GM21381 (cell line): Measurements from ENCODE around the gene S100A2.
"Not testable (repeated sequence)": the region's sequence is repeated elsewhere in the genome, so short reads cannot be mapped to it uniquely, and the experiment has no call there.

Source experiments
- ATAC-seq: cut with Tn5 transposase; IDR thresholded peaks from one replicate; pipeline ENCODE4 v1.9.1; 2021; ENCODE audit warnings: mild to moderate bottlenecking, moderate library complexity; ENCODE audit not compliant: unreplicated experiment

S100A2 gene

DNA sequence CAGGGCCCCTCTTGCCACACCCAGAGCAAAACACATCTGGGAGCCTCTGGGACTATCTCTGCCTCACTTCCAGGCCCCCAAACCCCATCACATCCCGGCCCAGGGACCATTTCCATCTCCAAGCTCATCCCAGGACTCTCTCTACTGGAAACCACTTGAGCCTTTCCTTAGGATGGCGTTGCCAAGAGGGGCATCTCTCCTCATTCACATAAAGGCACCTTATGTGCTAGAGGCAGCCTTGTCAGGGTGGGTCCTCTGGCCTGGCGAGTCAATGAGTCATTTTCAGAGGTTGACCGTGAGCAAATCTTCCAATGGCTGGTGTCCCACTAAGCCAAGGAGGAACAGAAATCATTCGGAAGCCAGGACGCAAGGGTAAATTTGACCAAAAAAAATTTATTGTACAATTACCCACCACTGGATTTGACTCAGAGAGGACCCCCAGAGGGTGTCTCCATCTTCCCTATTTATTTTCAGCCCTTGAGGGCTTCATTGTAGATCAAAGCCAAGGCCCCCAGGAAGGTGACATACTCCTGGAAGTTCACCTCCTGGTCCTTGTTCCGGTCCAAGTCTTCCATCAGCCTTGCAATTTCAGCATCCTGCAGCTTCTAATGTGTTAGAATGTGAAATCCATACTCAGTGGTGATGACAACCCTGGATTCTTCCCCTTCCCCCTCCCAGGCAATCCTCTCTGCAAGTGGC is 31.3 kb downstream of the S100A2 start:
- no peak for ATAC-seq

DNA sequence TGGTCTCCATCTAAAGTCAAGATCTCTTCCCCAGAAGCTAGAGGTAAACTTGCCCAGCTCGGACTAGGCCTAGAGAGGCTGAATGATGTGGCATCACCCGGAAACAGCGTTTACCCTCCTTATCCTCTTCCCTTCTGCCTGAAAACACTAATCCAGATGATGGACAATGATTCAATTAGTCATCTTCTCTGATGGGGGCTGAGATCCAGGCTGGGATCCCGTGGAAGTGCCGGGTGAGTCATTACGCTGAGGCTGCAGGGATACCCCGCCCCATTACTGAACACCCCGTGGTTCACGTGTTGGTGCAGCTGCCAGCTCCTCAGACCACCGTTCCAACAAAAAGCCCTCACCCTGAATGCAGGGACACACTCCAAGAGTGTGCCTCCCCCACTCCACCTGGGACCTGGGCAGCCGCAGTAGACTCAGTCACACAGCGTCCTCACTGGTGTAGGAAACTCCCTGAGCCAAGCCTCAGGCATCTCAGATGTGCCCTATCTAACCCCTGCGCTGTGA is 31.9 kb downstream of the S100A2 start:
- ATAC-seq: no peak

DNA sequence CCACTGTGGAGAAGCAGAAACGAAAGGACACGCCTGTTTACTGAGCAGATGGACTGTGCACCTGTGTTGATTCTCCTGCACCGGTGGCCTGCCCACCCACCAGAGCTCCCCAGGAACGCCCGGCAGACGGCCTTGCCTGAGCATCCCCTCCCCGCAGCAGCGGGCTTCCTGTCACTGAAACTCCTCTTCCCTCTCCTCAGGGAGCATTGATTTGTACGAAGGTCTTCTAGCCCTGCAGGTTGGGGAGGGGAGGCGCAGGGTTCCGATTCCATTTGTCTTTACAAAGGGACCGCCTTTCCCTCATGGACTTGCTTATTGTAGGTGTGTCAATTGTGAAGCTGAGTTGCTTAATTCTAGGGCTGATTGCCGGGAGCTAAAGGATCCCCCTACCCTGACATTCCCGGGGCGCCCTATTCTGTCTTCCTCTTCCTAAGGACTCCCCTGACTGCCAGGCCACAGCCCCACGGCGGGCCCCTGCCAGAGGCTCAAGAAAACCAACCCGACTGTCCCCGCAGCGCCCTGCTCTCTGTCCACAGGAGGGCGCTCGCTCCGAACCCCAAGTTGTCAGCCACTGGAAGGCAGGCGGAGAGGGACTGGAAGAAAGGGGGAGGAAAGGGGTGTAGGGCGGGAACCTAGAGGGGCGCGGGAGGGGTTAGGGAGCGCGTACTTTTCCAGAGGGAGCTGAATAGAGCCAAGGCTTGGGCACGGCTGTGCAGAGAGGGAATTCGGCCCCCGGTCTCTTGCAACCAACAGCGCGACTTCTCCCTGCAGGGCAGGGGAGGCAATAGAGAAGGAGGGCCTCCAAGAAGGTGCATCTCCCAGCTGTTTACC is 32.7 kb downstream of the S100A2 start:
- no peak for ATAC-seq

DNA sequence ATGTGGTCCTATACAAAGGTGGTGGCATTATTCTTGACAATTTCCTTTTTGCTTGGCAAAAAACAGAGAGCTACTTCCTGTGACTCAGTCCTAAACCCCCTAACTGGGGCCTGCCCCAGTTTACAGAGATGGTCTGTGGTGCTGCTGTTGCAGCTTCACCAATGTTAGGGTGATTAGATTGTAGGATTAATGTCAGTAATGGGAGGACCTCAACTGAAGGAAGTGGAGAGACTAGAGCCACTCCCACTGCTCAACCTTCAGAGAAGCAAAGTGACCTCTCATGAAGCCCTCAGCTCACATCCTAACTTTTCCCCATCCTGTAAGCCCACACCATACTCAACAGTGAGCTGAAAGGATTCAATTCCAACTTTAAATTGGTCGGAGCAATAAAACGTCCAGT is 33.5 kb downstream of the S100A2 start:
- ATAC-seq: no peak

DNA sequence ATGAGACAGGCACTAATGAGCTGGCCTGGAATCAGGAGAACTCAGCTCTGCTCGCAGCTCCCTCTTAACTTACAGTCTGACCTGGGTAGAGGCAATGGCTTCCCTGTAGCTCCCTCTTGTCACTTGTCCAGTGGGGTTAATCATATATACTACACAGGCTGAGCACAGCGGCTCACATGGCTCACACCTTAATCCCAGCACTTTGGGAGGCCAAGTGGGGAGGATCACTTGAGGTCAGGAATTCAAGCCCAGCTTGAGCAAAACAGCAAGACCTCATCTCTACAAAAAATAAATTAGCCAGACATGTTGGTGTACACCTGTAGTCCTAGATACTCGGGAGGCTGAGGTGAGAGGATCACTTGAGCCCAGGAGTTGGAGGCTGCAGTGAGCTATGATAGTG is 34.0 kb downstream of the S100A2 start:
- ATAC-seq: no peak

DNA sequence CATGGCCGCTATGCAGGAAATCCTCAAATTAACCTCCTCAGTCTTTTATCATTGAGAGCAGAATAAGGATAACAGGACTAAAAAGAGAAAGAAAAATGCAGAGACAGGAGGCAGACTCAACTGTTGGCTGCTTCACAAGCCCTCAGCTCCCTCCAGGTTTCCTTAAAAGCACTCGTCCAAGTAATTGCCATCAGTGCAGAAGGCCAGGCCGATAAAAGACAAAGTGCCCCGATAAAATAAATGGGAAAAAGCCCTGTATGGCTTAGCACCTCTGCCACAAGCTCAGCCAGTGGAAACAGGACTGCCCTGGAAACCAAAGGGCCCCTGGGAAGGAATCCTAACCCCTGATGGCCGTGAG is 38.0 kb downstream of the S100A2 start:
- ATAC-seq: no peak

DNA sequence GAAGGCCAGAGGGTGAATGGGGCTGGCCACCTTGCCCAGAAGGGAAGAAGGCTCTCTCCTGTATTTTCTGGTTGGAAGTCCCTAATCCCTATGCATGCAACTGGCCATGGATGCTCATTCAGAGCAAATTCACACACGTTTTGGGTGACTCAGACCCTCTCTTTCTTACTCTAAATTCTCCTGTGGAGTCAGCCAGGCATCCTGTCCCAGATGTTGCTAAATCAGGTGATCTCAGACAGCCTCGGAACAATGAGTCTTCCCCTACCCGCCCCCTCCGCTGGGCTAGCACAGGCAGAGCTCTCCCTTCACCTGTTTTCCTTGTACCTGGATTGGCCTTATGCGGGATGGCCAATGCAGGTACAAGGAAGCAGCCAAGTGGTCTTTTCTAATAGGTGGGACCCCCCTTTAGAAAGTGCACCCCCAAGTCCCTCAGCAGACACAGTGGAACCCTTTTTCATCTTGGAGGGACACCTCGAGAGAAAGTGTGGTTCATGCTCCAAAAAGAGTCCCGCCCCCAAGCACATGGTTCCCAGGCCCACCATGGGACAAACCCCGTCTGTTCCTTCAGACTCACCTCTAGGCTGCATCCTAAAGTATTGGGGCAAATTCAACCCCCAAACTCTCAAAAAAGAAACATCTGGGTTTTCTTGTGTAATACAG is 38.5 kb downstream of the S100A2 start:
- ATAC-seq: no peak

DNA sequence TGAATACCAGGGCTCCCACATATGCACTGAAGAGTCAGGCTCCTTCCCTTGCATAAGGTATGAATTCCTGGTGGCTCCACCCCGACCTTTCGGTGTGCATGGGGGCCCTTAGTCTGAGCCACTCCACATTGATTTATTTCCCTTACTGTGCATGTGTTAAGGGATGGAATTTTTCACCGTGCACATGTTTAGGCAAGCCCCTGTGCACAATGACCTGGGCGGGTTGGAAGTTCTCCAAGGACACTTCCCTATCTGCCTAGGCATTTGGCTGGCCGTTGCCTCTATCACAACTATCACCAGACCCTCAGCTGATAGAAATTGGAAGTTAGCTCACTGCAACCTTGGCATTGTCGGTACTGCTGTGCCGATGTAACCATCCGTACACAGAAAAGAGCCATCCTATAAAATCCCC is 39.5 kb downstream of the S100A2 start:
- no peak for ATAC-seq

DNA sequence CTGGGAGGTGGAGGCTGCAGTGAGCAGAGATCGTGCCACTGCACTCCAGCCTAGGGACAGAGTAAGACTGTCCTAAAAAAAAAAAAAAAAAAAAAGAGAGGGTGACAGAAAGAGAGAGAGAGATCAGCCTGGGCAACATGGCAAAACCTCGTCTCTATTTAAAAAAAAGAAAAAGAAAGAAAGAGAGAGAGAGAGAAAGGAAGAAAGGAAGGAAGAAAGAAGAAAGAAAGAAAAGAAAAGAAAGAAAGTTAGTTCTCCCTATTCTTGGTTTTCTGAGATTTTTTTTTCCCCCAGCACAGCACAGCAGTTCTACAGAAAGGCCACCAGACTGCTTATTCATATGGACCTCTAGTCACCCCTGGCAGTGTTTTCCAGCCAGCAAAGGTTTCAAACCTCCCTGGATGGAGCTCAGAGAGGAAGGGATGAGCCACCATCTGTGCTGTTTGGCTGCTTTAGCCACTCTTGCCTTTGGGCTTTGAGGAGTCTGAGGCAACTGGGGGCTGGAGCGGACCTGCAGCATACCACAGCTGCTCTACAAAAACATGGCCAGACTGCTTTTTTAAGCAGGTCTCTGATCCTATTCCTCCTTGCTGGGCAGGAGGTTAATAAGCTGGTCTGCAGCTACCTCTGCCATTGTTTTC is 40.4 kb downstream of the S100A2 start:
- no peak for ATAC-seq

DNA sequence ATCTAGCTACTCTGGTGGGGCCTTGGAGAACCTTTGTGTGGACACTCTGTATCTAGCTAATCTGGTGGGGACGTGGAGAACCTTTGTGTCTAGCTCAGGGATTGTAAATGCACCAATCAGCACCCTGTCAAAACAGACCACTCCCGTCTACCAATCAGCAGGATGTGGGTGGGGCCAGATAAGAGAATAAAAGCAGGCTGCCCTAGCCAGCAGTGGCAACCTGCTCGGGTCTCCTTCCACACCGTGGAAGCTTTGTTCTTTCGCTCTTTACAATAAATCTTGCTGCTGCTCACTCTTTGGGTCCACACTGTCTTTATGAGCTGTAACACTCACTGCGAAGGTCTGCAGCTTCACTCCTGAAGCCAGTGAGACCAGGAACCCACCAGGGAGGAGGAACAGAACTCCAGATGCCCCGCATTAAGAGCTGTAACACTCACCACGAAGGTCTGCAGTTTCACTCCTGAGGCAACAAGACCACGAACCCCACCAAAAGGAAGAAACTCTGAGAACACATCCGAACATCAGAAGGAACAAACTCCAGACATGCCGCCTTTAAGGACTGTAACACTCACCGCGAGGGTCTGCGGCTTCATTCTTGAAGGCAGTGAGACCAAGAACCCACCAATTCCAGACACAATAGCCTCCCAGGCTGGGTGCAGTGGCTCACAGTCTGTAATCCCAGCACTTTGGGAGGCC is 43.1 kb downstream of the S100A2 start:
- not testable (repeated sequence) for ATAC-seq

DNA sequence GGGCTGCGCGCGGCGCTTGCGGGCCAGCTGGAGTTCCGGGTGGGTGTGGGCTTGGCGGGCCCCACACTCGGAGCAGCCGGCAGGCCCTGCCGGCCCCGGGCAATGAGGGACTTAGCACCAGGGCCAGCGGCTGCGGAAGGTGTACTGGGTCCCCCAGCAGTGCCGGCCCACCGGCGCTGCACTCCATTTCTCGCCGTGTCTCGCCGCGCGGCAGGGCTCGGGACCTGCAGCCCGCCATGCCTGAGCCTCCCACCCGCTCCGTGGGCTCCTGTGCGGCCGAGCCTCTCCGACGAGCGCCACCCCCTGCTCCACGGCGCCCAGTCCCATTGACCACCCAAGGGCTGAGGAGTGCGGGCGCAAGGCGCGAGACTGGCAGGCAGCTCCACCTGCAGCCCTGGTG is 43.8 kb downstream of the S100A2 start:
- ATAC-seq: not testable (repeated sequence)

DNA sequence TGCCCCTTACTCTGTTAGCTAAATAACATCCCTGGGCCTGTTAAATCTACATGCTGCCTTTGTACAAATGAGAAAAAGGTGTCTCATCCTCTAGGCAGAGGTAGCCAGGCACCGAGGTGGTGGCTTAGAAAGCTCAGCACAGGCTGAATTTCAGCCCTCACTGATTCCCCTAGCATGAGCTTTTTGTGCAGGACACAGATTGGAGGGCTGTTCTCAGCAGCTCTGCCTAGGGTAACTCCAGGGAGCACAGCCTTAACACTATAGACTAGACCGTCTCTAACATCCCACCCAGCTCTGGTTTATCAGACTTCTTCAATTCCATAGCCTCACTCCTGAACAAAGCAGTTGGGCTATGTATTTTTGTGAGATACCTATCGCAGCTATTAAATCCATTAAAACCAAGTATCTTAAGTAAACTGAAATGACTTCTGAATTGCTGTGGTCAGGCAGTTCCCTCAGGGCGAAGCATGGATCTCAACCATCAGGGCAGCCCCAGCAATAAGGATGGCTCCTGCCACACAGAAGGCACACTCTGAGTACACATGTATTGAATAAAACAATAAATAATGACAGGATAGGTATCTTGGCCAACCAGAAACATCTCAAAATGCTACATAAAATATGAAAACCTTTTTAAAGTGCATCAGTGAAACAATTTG is 44.7 kb downstream of the S100A2 start:
- ATAC-seq: no peak

DNA sequence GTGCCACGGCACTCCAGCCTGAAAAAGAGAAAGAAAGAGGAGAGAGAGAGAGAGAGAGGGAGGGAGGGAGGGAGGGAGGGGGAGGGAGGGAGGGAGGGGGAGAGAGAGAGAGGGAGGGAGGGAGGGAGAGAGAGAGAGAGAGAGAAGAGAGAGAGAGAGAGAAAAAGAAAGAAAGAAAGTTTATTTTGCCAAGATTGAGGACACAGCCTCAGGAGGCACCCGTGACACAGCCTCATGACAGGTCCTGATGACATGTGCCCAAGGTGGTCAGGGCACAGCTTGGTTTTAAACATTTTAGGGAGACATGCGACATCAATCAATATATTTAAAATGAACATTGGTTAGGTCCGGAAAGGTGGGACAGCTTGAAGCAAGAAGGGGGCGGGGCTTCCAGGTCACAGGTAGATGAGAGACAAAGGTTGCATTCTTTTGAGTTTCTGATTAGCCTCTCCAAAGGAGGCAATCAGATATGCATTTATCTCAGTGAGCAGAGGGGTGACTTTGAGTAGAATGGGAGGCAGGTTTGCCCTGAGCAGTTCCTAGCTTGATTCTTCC is 45.4 kb downstream of the S100A2 start:
- not testable (repeated sequence) for ATAC-seq

DNA sequence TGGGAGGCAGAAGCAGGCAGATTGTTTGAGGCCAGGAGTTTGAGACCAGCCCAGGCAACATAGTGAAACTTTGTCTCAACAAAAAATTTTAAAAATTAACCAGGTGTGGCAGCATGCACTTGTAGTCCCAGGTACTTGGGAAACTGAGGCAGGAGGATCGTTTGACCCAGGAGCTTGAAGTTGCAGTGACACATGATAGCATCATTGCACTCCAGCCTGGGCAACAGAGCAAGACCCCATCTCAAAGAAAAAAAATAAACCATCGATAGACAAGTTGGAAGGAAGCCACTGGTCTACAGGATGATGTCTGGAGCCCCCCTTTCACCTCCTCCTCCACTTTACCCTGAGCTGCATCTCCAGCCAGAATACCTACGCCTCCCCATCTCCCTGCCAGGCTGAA is 46.4 kb downstream of the S100A2 start:
- ATAC-seq: no peak

DNA sequence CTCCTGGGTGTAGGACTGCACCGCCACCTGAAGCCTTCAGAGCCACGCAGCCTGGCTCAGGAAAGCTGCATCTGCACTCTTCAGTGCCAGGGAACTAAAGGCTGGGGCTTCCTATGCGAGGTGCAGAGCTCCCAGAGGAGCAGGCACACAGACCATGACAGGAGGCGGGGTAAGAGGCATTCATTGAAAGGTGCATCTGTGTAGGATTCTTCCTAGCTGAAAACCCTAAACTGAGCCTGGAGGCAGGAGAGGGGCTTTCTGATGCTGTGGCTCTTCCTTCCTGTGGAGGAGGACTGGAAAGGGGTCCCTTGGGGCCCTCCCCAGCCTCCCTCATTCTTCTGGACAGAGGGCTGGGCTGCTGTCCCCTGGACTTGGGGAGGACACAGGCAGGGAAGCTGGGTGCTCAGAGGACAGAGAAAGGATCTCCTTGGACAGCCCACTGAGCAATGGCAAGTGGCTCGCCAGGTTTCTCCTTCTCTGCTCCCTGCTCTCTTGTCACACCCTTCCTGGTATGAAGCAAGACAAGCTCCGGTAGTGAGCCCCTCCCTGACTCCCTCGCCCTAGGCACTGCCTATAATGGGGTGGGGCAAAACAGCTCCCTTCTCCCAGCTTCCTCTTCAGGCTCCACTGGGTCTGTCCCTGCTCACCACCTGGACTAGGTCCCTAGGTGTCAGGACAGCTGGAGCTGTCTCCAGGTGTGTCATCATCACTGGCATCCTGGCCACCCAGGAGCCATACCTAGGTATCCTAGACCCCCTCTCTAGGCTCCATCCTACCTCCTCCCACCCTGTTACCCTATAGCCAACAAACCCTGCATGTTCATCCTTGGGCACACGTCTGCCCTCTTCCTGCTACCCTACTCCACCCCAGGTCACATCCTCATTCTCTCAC is 49.9 kb downstream of the S100A2 start:
- no peak for ATAC-seq

DNA sequence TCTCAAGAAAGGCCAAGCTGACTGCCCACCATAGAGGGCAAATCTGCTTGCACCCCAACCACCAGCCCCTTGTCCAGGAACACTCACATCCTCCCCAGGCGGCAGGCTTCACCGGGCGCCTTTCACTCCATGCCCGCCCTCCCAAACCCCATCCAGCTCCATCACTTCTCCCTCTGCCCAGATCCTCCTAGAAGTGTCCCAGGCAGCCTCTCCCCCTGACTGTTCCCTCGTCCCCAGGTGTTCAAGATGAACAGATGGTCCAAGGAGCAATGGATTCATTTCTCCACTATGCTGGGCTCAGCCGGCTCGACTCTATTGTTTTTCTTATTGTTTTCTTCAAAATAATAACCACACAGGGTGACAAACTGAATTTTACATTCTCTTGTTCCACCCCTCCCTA is 52.0 kb downstream of the S100A2 start:
- no peak for ATAC-seq

DNA sequence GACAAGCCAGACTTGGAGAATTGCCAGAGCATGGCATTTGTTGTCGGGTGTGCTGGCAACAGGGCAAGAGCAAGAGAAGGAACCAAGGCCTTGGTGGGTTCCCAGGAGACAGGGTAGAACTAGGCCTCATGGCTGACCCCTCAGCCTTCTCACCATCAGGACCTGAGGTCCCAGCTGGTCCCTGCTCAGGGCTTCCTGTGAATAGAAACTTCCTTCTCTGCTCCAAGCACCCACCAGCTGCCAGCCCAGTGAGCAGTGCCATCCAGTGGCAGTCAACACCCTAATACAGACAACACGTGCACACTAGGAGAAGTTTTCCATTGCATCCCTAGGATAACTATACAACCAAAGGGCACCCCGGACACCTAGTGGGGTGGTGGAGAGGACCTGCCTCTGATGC is 52.6 kb downstream of the S100A2 start:
- ATAC-seq: no peak
